ENCODE measurements around the gene PRELP.
"Not testable (repeated sequence)": the region's sequence is repeated elsewhere in the genome, so short reads cannot be mapped to it uniquely, and the experiment has no call there.

The PRELP gene

GRCh38 chr1:203475012-203475981 lies at the start of gene PRELP:
PRELP (plus strand) TSS chr1:203475806; CDS start chr1:203483185, 7,379 bp downstream.
- peak; percentile 18 for DNase-seq

GRCh38 chr1:203426366-203426765 lies 49.2 kb upstream of the PRELP start:
- no peak for DNase-seq

- DNase-seq = no peak
These were observed 48.7 kb upstream of the PRELP start for GRCh38 chr1:203426870-203427269.

GRCh38 chr1:203427451-203427850 lies 48.2 kb upstream of the PRELP start:
- no peak for DNase-seq

GRCh38 chr1:203428981-203429599 lies 46.5 kb upstream of the PRELP start:
- no peak for DNase-seq

- DNase-seq = no peak
These were observed 40.0 kb upstream of the PRELP start for GRCh38 chr1:203435615-203436014.

- DNase-seq = no peak
These were observed 37.8 kb upstream of the PRELP start for GRCh38 chr1:203437696-203438315.

GRCh38 chr1:203439131-203439730 lies 36.4 kb upstream of the PRELP start:
- DNase-seq = no peak

- no peak for DNase-seq
These were observed 34.8 kb upstream of the PRELP start for GRCh38 chr1:203440771-203441170.

GRCh38 chr1:203441766-203442165 lies 33.8 kb upstream of the PRELP start:
- no peak for DNase-seq

- no peak for DNase-seq
These were observed 32.8 kb upstream of the PRELP start for GRCh38 chr1:203442821-203443220.

- no peak for DNase-seq
These were observed 32.3 kb upstream of the PRELP start for GRCh38 chr1:203443296-203443695.

GRCh38 chr1:203444171-203444576 lies 31.4 kb upstream of the PRELP start:
- DNase-seq = peak; percentile 99

- DNase-seq = no peak
These were observed 28.5 kb upstream of the PRELP start for GRCh38 chr1:203447151-203447550.

- DNase-seq = not testable (repeated sequence)
These were observed 28.0 kb upstream of the PRELP start for GRCh38 chr1:203447598-203447997.

GRCh38 chr1:203448521-203449061 lies 27.0 kb upstream of the PRELP start:
- DNase-seq = peak; percentile 85

GRCh38 chr1:203450001-203450400 lies 25.6 kb upstream of the PRELP start:
- no peak for DNase-seq

GRCh38 chr1:203450479-203451149 lies 25.0 kb upstream of the PRELP start:
- DNase-seq = no peak

- DNase-seq = no peak
These were observed 23.5 kb upstream of the PRELP start for GRCh38 chr1:203451836-203452784.

GRCh38 chr1:203453016-203453415 lies 22.6 kb upstream of the PRELP start:
- DNase-seq = no peak

GRCh38 chr1:203453616-203454015 lies 22.0 kb upstream of the PRELP start:
- no peak for DNase-seq
